ENCODE data around the gene TMEM128. TPM values are rescaled to one million over a fixed set of nuclear protein-coding genes. Genes with fewer than 3 reads are reported as not detected.

Gene TMEM128
- total and polyA plus RNA-seq, 2 of the 13 experiments (the other 11 are each of a cell fraction or from before 2014, with no cell fraction given): 19.4 to 27.9 TPM

DNA sequence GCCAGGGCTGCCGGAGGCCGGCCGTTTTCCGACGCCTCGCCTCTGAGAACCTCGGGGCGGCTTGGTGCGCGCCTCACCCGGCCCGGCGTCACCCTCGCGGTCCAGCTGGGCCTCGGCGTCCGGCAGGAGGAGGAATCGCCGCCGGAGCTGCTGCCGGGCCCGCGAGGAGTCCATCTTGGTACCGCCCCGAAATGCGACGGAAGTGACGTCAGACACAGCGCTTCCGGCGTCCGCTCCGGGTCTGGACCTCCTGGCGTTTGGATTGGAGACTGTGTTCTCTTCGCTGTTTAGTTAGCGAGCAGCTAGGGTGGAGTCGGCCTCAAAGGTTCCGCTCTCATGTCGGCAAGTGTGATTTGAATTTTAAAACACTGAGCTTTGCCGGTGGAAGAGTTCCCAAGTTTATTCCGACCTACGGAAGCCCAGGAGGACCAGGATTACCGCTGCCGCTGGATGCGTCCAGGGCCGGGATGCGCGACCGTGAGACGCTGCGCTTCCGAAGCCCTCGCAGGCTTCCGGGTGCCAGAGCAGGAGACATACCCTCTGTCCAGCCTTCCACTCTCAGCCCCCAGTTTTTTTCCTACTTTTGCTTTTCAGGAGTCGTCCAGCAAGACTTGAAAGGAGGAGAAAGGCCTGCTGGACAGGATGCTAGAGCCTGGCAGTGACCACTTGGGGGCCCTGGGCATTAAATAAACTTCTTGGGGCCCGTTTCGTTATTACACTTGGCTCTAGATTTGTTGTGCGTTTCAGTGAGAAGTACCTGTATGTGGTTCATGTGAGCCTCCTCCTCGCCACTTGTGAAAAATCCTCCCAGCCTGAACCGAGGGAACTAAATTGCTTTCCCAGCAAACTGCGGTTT, at the start of gene TMEM128 (continued):
- TF ChIP-seq SETDB1 (CRISPR knock-in tag; IDR thresholded peaks at IDR 0.05; ENCODE audit: borderline replicate concordance): no peak
- peak; percentile 36; the same call in 1 of the 2 replicates for TF ChIP-seq NCOA2 (CRISPR knock-in tag; IDR thresholded peaks at IDR 0.05)
- TF ChIP-seq HOXA3 (CRISPR knock-in tag; IDR thresholded peaks at IDR 0.05): peak; percentile 98
- peak; percentile 8; the same call in 1 of the 2 replicates for TF ChIP-seq NR2C2 (CRISPR knock-in tag; IDR thresholded peaks at IDR 0.05; ENCODE audit: borderline replicate concordance)
- TF ChIP-seq MIXL1 (CRISPR knock-in tag; IDR thresholded peaks at IDR 0.05): no peak; the same call in 1 of the 2 replicates
- no peak for TF ChIP-seq ZNF549 (CRISPR knock-in tag; IDR thresholded peaks at IDR 0.05)
- TF ChIP-seq RBM39 (IDR thresholded peaks at IDR 0.05; ENCODE audit: low read depth, low read length, poor library complexity, severe bottlenecking): peak; percentile 32
- TF ChIP-seq REPIN1 (CRISPR knock-in tag; IDR thresholded peaks at IDR 0.05; ENCODE audit: borderline replicate concordance, low read depth): no peak
- no peak for TF ChIP-seq ZNF234 (CRISPR knock-in tag; conservative IDR thresholded peaks at IDR 0.05)
- TF ChIP-seq FOXP1 (IDR thresholded peaks at IDR 0.05): no peak
- no peak for TF ChIP-seq FOXP1 (CRISPR knock-in tag; IDR thresholded peaks at IDR 0.05)
- TF ChIP-seq TBX3 (IDR thresholded peaks at IDR 0.05; ENCODE audit: borderline replicate concordance): no peak
- no peak for TF ChIP-seq ZSCAN20 (CRISPR knock-in tag; IDR thresholded peaks at IDR 0.05; ENCODE audit: borderline replicate concordance)
- TF ChIP-seq ZBED4 (CRISPR knock-in tag; IDR thresholded peaks at IDR 0.05; ENCODE audit: borderline replicate concordance): peak; percentile 89; the same call in 1 of the 2 replicates
- TF ChIP-seq HIVEP1 (CRISPR knock-in tag; IDR thresholded peaks at IDR 0.05): peak; percentile 42; the same call in 1 of the 2 replicates
- TF ChIP-seq TAF1 (CRISPR knock-in tag; IDR thresholded peaks at IDR 0.05): peak; percentile 98
- TF ChIP-seq HMGXB3 (CRISPR knock-in tag; IDR thresholded peaks at IDR 0.05; ENCODE audit: borderline replicate concordance): peak; percentile 79
- TF ChIP-seq ZNF83 (CRISPR knock-in tag; IDR thresholded peaks at IDR 0.05; ENCODE audit: borderline replicate concordance): no peak
- no peak for TF ChIP-seq SMAD9 (CRISPR knock-in tag; IDR thresholded peaks at IDR 0.05)
- no peak for TF ChIP-seq ZNF251 (CRISPR knock-in tag; IDR thresholded peaks at IDR 0.05)
- peak; percentile 62; the same call in 1 of the 2 replicates for TF ChIP-seq SRF (IDR thresholded peaks at IDR 0.05; ENCODE audit: low read depth, low read length)
- no peak for TF ChIP-seq SATB2 (CRISPR knock-in tag; IDR thresholded peaks at IDR 0.05)

Data from HepG2 (cell line).